Vagina (tissue), 2 donors: Measurements from ENCODE around the gene STRADA.

Experiments used
- POLR2AphosphoS5 ChIP-seq, 2 donors: sonication (generic); formaldehyde crosslinking; IDR thresholded peaks; one replicate each; pipeline ENCODE4 v1.9.0; 2017; ENCODE audit warnings: antibody characterized with exemption in 2 of 2, mild to moderate bottlenecking in 2 of 2, low read depth in 1 of 2; ENCODE audit not compliant: insufficient read depth in 1 of 2
- TF ChIP-seq, protein P1 (sequence below), 3 experiments: fragments of 450-650 bp in 2 of 3; fragments of 200-600 bp in 1 of 3; sonication (generic) in 1 of 3; IDR thresholded peaks; one replicate each; pipeline ENCODE4 v1.5.1; 2017 to 2019; ENCODE audit warnings: antibody characterized with exemption in 3 of 3, mild to moderate bottlenecking in 2 of 3, moderate library complexity in 2 of 3

DNA sequence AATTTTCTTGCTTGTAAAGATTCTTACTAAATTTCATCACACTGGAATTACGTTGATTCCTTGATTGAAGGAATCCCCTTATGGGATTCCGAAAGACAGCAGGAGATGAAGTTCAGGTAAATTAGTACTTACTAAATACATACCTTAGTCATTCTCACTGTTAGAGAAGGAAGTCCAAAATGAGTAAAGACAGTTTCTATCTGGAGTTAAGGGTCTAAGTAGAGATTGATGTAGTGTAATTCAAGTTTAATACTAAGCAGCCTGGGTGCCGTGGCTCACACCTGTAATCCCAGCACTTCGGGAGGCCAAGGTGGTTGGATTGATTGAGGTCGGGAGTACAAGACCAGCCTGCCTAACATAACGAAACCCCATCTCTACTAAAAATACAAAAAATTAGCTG lies 41.9 kb upstream of the STRADA start:
- TF ChIP-seq, protein P1, sequence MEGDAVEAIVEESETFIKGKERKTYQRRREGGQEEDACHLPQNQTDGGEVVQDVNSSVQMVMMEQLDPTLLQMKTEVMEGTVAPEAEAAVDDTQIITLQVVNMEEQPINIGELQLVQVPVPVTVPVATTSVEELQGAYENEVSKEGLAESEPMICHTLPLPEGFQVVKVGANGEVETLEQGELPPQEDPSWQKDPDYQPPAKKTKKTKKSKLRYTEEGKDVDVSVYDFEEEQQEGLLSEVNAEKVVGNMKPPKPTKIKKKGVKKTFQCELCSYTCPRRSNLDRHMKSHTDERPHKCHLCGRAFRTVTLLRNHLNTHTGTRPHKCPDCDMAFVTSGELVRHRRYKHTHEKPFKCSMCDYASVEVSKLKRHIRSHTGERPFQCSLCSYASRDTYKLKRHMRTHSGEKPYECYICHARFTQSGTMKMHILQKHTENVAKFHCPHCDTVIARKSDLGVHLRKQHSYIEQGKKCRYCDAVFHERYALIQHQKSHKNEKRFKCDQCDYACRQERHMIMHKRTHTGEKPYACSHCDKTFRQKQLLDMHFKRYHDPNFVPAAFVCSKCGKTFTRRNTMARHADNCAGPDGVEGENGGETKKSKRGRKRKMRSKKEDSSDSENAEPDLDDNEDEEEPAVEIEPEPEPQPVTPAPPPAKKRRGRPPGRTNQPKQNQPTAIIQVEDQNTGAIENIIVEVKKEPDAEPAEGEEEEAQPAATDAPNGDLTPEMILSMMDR (IDR thresholded peaks at IDR 0.05): no peak
- TF ChIP-seq POLR2AphosphoS5 (IDR thresholded peaks at IDR 0.05; ENCODE audit: insufficient read depth in 1 of 2, low read depth in 1 of 2): no peak
